CD14-positive monocyte (primary cell): ENCODE measurements around the gene BATF. TPM values are rescaled to one million over a fixed set of nuclear protein-coding genes. Genes with fewer than 3 reads are reported as not detected.

Experiments used
- DNase-seq, 3 donors: peaks; one replicate each; pipeline ENCODE4 v3.0.0-alpha.2; 2011 to 2022
- H2AFZ ChIP-seq: 2 replicates; pipeline ENCODE4 v1.6.0; 2012; ENCODE audit warnings: mild to moderate bottlenecking, low read depth, low read length, inconsistent platforms; ENCODE audit not compliant: insufficient read depth, poor library complexity, severe bottlenecking
- H3K27ac ChIP-seq, 2 donors: 1 replicate in 1 of 2; 2 replicates in 1 of 2; pipeline ENCODE4 v1.5.1; 2012 to 2013; ENCODE audit warnings: low read length in 2 of 2, control low read depth in 1 of 2, inconsistent platforms in 1 of 2, low read depth in 1 of 2, mild to moderate bottlenecking in 1 of 2
- H3K27me3 ChIP-seq, 2 donors: one replicate each; pipeline versions ENCODE4 v1.6.0 to v1.6.1; 2011 to 2013; ENCODE audit warnings: low read length in 2 of 2; ENCODE audit not compliant: control insufficient read depth in 2 of 2, insufficient read depth in 2 of 2
- H3K36me3 ChIP-seq, 2 donors: replicated peaks in 1 of 2; 1 replicate in 1 of 2; 2 replicates in 1 of 2; pipeline versions ENCODE4 v1.5.1 to v1.6.1; 2012 to 2013; ENCODE audit warnings: low read length in 2 of 2, control low read depth in 1 of 2, inconsistent platforms in 1 of 2, mild to moderate bottlenecking in 1 of 2; ENCODE audit not compliant: insufficient read depth in 2 of 2, control insufficient read depth in 1 of 2
- H3K4me1 ChIP-seq, 2 donors: 1 replicate in 1 of 2; 2 replicates in 1 of 2; pipeline versions ENCODE4 v1.5.1 to v1.6.1; 2012 to 2013; ENCODE audit warnings: low read length in 2 of 2, control low read depth in 1 of 2, inconsistent platforms in 1 of 2, mild to moderate bottlenecking in 1 of 2, moderate library complexity in 1 of 2; ENCODE audit not compliant: insufficient read depth in 2 of 2, control insufficient read depth in 1 of 2
- H3K4me2 ChIP-seq: replicated peaks from 2 replicates; pipeline ENCODE3; 2012; ENCODE audit warnings: low read length, moderate library complexity, mild to moderate bottlenecking; ENCODE audit not compliant: poor library complexity, severe bottlenecking; ENCODE audit errors: extremely low read depth
- H3K4me3 ChIP-seq, 3 experiments: fragments of 200-600 bp in 1 of 3; sonication (generic) in 1 of 3; replicated peaks in 1 of 3; 1 replicate in 2 of 3; 2 replicates in 1 of 3; pipeline ENCODE4 v1.5.1; 2011 to 2013; ENCODE audit warnings: low read length in 3 of 3, mild to moderate bottlenecking in 3 of 3, control low read depth in 2 of 3, low read depth in 2 of 3, inconsistent platforms in 1 of 3, moderate library complexity in 1 of 3
- H3K79me2 ChIP-seq: 2 replicates; pipeline ENCODE4 v1.6.0; 2012; ENCODE audit warnings: mild to moderate bottlenecking, control low read depth, inconsistent platforms, low read length, moderate library complexity; ENCODE audit not compliant: insufficient read depth
- H3K9ac ChIP-seq: 2 replicates; pipeline ENCODE4 v1.6.0; 2017; ENCODE audit warnings: low read length, mild to moderate bottlenecking; ENCODE audit not compliant: insufficient read depth, poor library complexity, severe bottlenecking
- H3K9me3 ChIP-seq, 2 donors: replicated peaks in 1 of 2; 1 replicate in 1 of 2; 2 replicates in 1 of 2; pipeline versions ENCODE4 v1.5.1 to v1.6.1; 2012 to 2013; ENCODE audit warnings: low read length in 2 of 2, control low read depth in 1 of 2; ENCODE audit not compliant: control insufficient read depth in 1 of 2, insufficient read depth in 1 of 2
- H4K20me1 ChIP-seq: 2 replicates; pipeline ENCODE4 v1.6.0; 2012; ENCODE audit warnings: mild to moderate bottlenecking, low read length, control low read depth, moderate library complexity; ENCODE audit not compliant: insufficient read depth
- H3K27ac Mint-ChIP-seq, 7 donors: one replicate each; pipeline ENCODE4 v1.8.0; 2020; ENCODE audit warnings: mild to moderate bottlenecking in 7 of 7, mixed read lengths in 7 of 7, moderate library complexity in 6 of 7, inconsistent platforms in 2 of 7
- H3K27me3 Mint-ChIP-seq, 3 donors: one replicate each; pipeline ENCODE4 v1.8.0; 2021 to 2022; ENCODE audit warnings: low read depth in 3 of 3, mild to moderate bottlenecking in 3 of 3, mixed read lengths in 3 of 3, moderate library complexity in 3 of 3, inconsistent platforms in 1 of 3
- H3K36me3 Mint-ChIP-seq, 2 donors: one replicate each; pipeline ENCODE4 v1.8.0; 2020; ENCODE audit warnings: mixed read lengths in 2 of 2, inconsistent platforms in 1 of 2, mild to moderate bottlenecking in 1 of 2
- H3K4me1 Mint-ChIP-seq: one replicate; pipeline ENCODE4 v1.8.0; 2020; ENCODE audit warnings: mild to moderate bottlenecking, mixed read lengths
- H3K4me3 Mint-ChIP-seq, 2 donors: one replicate each; pipeline ENCODE4 v1.8.0; 2020; ENCODE audit warnings: mild to moderate bottlenecking in 2 of 2, mixed read lengths in 2 of 2, moderate library complexity in 1 of 2
- H3K9me3 Mint-ChIP-seq, 7 donors: one replicate each; pipeline ENCODE4 v1.8.0; 2020 to 2022; ENCODE audit warnings: mixed read lengths in 7 of 7, mild to moderate bottlenecking in 6 of 7, moderate library complexity in 6 of 7, inconsistent platforms in 2 of 7
- WGBS: methylation state at CpG from one replicate; pipeline ENCODE4 v1.1.5; 2013; ENCODE audit warnings: missing lambda C conversion rate; ENCODE audit not compliant: insufficient coverage; 5-methylcytosine and 5-hydroxymethylcytosine counted together
- intact Hi-C, 2 donors: fragments of 100-400 bp; cut with micrococcal nuclease; formaldehyde crosslinking; loops; one replicate each; pipeline versions ENCODE4 v1.15.0 to v1.15.1; 2023
- polyA plus RNA-seq, 3 donors: library from polyadenylated mRNA; depleted of rRNA in 1 of 3; unstranded in 2 of 3; stranded (reverse) in 1 of 3; fragments of 300-500 nt in 2 of 3; fragments of >200 nt in 1 of 3; fragmentation: Illumina TruSeq in 2 of 3; gene quantifications; 1 replicate in 2 of 3; 2 replicates in 1 of 3; pipeline ENCODE4 v1.2.3, GENCODE V29; 2012 to 2021
- TF ChIP-seq, protein P1 (sequence below): fragments of 200-600 bp; IDR thresholded peaks from one replicate; pipeline ENCODE4 v1.8.0; 2022; ENCODE audit warnings: antibody characterized with exemption, mild to moderate bottlenecking

BATF gene
- polyA plus RNA-seq, 3 donors, result 12.6 to 25.8 (median 20.9) TPM

DNA sequence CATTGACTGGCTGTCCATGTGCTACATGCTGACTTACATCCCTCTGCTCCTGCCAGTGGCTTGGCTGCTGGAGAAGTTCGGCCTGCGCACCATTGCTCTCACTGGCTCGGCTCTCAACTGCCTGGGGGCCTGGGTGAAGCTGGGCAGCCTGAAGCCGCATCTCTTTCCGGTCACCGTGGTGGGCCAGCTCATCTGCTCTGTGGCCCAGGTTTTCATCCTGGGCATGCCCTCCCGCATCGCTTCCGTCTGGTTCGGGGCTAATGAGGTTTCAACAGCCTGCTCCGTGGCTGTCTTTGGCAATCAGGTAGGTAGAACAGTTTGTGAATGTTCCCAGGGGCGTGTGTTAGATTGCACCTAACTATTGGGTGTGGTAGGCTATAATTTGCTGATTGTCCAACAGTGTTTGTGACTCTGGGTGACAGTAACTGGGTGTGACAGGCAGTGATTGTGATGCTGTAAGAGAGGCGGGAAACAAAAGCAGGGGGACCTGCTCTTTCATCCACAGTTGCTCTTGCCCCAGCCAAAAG is 57.1 kb downstream of the BATF start:
- H3K36me3 Mint-ChIP-seq, result peaks cover 0 to 5% of the 10 kb centered on the region in 2 donors
- Histone ChIP-seq H3K9ac (peak overlapping the region; percentile 67), H3K4me2 (peak overlapping the region; percentile 92), H2AFZ (peak overlapping the region; percentile 92), H3K4me3 (peak overlapping the region; percentile 56 to 95 (median 72)), H4K20me1 (peaks cover 27% of the 10 kb centered on the region), H3K27me3 (no peaks in the 10 kb centered on the region), H3K36me3 (no peaks in the 10 kb centered on the region), H3K9me3 (no peaks in the 10 kb centered on the region), H3K27ac (peak overlapping the region; percentile 54 to 75), H3K79me2 (peaks cover 11% of the 10 kb centered on the region), H3K4me1 (peaks cover 42 to 49% of the 10 kb centered on the region in 2 donors)
- peaks cover 0 to 4% (median 1%) of the 10 kb centered on the region in 3 donors for H3K27me3 Mint-ChIP-seq
- intact Hi-C loops, result loop anchor here (5.0 to 10.0 kb wide), 2 partner anchors 33 to 405 kb away; partner anchors contain the start of genes IFT43 (in 1 of the 2) and TGFB3 (in 1 of the 2)
- 85% methylated on average over 13 of the region's 13 CpGs for WGBS
- TF ChIP-seq, protein P1, sequence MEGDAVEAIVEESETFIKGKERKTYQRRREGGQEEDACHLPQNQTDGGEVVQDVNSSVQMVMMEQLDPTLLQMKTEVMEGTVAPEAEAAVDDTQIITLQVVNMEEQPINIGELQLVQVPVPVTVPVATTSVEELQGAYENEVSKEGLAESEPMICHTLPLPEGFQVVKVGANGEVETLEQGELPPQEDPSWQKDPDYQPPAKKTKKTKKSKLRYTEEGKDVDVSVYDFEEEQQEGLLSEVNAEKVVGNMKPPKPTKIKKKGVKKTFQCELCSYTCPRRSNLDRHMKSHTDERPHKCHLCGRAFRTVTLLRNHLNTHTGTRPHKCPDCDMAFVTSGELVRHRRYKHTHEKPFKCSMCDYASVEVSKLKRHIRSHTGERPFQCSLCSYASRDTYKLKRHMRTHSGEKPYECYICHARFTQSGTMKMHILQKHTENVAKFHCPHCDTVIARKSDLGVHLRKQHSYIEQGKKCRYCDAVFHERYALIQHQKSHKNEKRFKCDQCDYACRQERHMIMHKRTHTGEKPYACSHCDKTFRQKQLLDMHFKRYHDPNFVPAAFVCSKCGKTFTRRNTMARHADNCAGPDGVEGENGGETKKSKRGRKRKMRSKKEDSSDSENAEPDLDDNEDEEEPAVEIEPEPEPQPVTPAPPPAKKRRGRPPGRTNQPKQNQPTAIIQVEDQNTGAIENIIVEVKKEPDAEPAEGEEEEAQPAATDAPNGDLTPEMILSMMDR, result no peak
- peaks cover 0 to 4% (median 0%) of the 10 kb centered on the region in 7 donors for H3K9me3 Mint-ChIP-seq
- no peak overlapping the region for H3K4me3 Mint-ChIP-seq
- peaks cover 13% of the 10 kb centered on the region for H3K4me1 Mint-ChIP-seq
- no peak for DNase-seq
- H3K27ac Mint-ChIP-seq, result peak overlapping the region in 6 of 7 donors; percentile 82 to 97 (median 90)

GRCh38 chr14:75579882-75580281 is 57.6 kb downstream of the BATF start:
- Mint-ChIP-seq H3K4me1 (peaks cover 13% of the 10 kb centered on the region), H3K9me3 (peaks cover 0 to under 1% (median 0%) of the 10 kb centered on the region in 7 donors), H3K27me3 (peaks cover 0 to 1% (median 1%) of the 10 kb centered on the region in 3 donors), H3K36me3 (peaks cover under 1 to 6% of the 10 kb centered on the region in 2 donors), H3K4me3 (no peak overlapping the region), H3K27ac (peak overlapping the region in 4 of 7 donors; percentile 38 to 94 (median 88))
- 97% methylated on average over 3 of the region's 3 CpGs for WGBS
- Histone ChIP-seq H3K4me1 (peaks cover 42 to 49% of the 10 kb centered on the region in 2 donors), H3K4me3 (peak overlapping the region; percentile 56 to 95 (median 72)), H3K4me2 (peak overlapping the region; percentile 92), H3K36me3 (no peaks in the 10 kb centered on the region), H4K20me1 (peaks cover 32% of the 10 kb centered on the region), H3K27me3 (no peaks in the 10 kb centered on the region), H3K9ac (peak overlapping the region; percentile 67), H3K27ac (peak overlapping the region in 1 of 2 donors; percentile 75), H2AFZ (no peak overlapping the region), H3K9me3 (no peaks in the 10 kb centered on the region), H3K79me2 (peaks cover 14% of the 10 kb centered on the region)
- TF ChIP-seq, protein P1, result no peak
- intact Hi-C loops, result loop anchor here (5.0 to 10.0 kb wide), 2 partner anchors 32 to 405 kb away; partner anchors contain the start of genes IFT43 (in 1 of the 2) and TGFB3 (in 1 of the 2)
- no peak for DNase-seq
